ENCODE results near the gene ACR.

ACR gene

GRCh38 chr22:50702821-50703725 is 34.9 kb upstream of the ACR start:
- DNase-seq, result no peak

GRCh38 chr22:50703726-50704509 is 34.1 kb upstream of the ACR start:
- DNase-seq, result no peak

- DNase-seq, result no peak
These were observed 33.3 kb upstream of the ACR start for GRCh38 chr22:50704510-50705218.

GRCh38 chr22:50705219-50705691 is 32.7 kb upstream of the ACR start:
- peak; percentile 84 for DNase-seq

GRCh38 chr22:50705851-50706351 is 32.1 kb upstream of the ACR start:
- no peak for DNase-seq

GRCh38 chr22:50706481-50707125 is 31.4 kb upstream of the ACR start:
- DNase-seq, result no peak

- no peak for DNase-seq
These were observed 29.5 kb upstream of the ACR start for GRCh38 chr22:50708474-50708873.

- no peak for DNase-seq
These were observed 29.0 kb upstream of the ACR start for GRCh38 chr22:50708996-50709395.

GRCh38 chr22:50710221-50710620 is 27.8 kb upstream of the ACR start:
- no peak for DNase-seq

GRCh38 chr22:50710886-50711285 is 27.1 kb upstream of the ACR start:
- DNase-seq, result no peak

- DNase-seq, result no peak
These were observed 26.3 kb upstream of the ACR start for GRCh38 chr22:50711446-50712340.

GRCh38 chr22:50712341-50713007 is 25.5 kb upstream of the ACR start:
- no peak for DNase-seq

GRCh38 chr22:50713008-50713385 is 25.0 kb upstream of the ACR start:
- no peak for DNase-seq

GRCh38 chr22:50713571-50714056 is 24.4 kb upstream of the ACR start:
- no peak for DNase-seq

GRCh38 chr22:50714150-50714549 is 23.9 kb upstream of the ACR start:
- DNase-seq, result no peak

- DNase-seq, result no peak
These were observed 23.3 kb upstream of the ACR start for GRCh38 chr22:50714631-50715179.

GRCh38 chr22:50715250-50715649 is 22.8 kb upstream of the ACR start:
- DNase-seq, result no peak

GRCh38 chr22:50715776-50716175 is 22.2 kb upstream of the ACR start:
- no peak for DNase-seq

- DNase-seq, result no peak
These were observed 21.5 kb upstream of the ACR start for GRCh38 chr22:50716290-50717024.

Measured in NCI-H2029 (cell line).